ENCODE data around the gene EFCAB10.

- TF ChIP-seq CTCF (IDR thresholded peaks at IDR 0.05; ENCODE audit: low read depth, low read length, poor library complexity, severe bottlenecking) (no peak), EZH2phosphoT487 (IDR thresholded peaks at IDR 0.05; ENCODE audit: borderline replicate concordance, low read length) (no peak)
These were observed 9.5 kb upstream of the EFCAB10 start for GRCh38 chr7:105590793-105591192.

Measured in DOHH2 (cell line).